Activated CD4-positive, alpha-beta T cell treated with anti-CD3 and anti-CD28 coated beads, Interleukin-2, amount 50 U/mL, for 48 hours (primary cell): ENCODE measurements around the gene MYOM3.
"Not testable (repeated sequence)": the region's sequence is repeated elsewhere in the genome, so short reads cannot be mapped to it uniquely, and the experiment has no call there.

ENCODE experiments used
- DNase-seq, 2 experiments: peaks; one replicate each; pipeline ENCODE4 v3.0.0-alpha.2; 2020

The MYOM3 gene

DNA sequence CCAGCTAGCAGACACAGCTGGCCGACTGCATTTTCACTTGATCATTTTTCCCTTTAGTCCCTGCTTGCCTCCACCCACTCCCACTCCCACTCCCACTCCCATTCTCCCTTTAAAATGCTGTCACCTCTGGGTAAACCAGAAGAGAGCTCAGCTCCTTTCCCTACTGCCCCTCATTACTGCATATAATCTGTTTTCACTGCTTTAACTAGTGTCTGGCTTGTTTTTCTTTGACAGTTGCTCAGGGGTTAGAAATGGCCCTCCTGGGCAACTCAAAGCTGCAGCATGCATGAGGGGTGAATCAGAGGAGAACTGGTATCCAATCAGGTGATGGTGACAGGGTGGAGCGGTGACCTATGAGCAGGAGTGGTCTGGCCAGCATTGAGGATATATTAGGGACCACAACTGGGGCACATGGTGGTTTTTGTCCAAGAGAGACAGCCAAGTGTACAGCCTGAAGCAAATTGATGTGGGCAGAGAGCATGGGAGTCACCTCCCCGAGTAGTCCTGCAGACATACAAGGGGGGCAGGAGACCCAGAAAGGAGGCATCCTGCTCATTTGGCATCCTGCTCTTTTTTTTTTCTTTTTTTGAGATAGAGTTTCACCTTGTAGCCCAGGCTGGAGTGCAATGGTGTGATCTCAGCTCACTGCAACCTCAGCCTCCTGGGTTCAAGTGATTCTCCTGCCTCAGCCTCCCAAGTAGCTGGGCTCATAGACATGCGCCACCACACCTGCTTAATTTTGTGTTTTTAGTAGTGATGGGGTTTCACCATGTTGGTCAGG is 89.2 kb downstream of the MYOM3 start:
- no peak for DNase-seq

- no peak for DNase-seq
Measured at GRCh38 chr1:24021403-24022266, 90.3 kb downstream of the MYOM3 start.

- DNase-seq = no peak
Measured at GRCh38 chr1:24020470-24020869, 91.5 kb downstream of the MYOM3 start.

DNA sequence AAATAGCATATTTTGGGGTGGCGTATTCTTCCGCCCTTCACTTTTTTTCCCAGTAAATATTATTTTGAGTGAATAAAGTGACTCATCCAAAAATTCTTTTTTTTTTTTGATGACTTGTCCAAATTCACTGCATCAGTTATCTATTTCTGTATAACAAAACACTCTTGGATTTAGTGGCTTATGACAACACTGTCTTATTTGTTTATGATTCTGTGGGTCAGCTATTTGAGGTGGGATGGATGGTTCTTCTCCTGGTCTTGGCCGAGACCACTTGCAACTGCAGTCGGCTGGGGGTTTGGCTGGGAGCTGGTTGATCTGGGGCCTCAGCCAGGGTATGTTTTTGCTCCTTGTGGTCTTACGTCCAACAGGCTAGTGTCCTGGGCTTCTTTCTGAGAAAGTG is 91.9 kb downstream of the MYOM3 start:
- no peak for DNase-seq

DNA sequence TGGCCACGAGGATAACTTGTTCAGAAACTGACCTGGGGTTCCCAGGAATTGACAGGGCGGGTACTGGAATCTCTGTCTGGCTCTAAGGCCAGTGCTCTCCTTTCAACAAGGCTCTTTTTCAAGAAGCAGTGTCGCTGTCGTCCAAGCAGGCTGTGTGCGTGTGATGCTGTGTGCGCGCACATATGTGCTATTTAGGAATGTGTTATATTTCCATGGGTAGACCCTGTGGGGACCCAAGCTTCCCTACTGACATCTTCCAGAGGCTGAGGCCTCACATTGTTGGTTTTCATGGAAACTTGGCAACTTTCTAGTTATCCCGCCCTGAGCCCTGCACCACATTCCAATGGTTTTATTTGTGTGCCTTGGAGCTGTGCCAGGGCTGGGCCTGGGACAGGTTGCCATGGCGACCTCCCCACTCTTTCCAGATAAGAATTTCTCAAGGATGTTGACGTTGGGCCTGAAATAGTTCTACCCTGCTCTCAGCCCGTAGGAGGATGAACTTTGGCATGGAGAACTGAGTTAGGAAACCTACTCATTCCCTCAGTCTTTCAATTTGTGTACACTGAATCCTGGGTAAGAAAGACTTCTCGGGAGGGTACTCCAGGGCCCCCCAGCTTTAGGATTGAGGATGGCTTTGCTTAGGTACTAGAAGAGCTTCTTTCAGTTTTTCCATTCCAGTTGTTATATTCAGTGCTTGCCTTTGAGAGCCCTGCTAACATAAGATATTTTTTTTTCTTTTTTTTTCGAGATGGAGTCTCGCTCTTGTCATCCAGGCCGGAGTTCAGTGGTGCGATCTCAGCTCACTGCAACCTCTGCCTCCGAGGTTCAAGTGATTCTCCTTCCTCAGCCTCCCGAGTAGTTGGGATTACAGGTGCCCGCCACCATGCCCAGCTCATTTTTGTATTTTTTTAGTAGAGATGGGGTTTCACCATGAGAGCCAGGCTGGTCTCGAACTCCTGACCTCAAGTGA is 93.0 kb downstream of the MYOM3 start:
- DNase-seq = no peak

DNA sequence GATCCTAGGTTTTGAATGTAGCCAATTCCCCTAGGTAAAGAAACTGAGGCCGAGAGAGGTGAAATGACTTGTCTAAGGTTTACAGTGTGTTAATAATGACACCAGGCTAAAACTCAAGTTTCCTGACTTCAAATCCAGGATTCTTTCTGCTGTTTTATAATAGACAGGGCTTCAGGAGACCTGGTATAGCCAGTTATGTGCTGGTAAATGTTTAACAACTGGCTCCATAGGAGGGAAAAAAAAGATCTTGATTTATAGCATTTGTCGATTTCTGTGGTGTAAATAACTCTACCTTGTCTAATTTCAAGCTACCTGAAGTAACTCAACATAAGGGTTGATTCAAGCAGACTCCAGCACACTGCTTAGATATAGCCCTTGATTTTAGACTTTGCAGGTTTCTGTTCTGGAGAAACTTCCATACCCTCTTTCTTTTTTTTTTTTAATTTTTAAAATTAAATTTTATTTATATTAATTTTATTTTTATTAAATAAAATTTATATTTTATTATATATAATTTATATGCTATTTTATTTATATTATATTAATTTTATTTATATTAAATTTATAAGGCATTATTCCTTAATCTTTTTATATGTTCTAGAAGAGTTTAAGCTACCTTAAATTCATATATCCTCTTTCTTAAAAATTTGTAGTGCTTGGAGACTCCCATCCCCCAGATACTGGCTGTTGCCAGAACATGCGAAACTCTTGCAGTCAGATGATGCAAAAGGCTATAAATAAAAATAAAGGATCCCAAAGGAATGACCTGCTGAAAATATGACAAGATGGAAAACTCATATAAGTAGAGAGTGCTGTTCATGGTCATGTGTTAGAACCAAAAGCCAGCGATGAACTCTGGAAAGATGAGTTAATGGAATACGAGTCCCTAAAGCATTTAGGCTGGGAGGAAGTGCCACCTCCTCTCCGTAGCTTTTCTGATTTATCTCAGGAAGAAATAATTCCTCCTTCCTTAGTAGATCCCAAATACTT is 96.4 kb downstream of the MYOM3 start:
- DNase-seq = no peak

- not testable (repeated sequence) for DNase-seq
Measured at GRCh38 chr1:24012878-24013277, 99.1 kb downstream of the MYOM3 start.

- no peak for DNase-seq
Measured at GRCh38 chr1:24010650-24011049, 101.3 kb downstream of the MYOM3 start.

- no peak for DNase-seq
Measured at GRCh38 chr1:24009406-24009805, 102.5 kb downstream of the MYOM3 start.

DNA sequence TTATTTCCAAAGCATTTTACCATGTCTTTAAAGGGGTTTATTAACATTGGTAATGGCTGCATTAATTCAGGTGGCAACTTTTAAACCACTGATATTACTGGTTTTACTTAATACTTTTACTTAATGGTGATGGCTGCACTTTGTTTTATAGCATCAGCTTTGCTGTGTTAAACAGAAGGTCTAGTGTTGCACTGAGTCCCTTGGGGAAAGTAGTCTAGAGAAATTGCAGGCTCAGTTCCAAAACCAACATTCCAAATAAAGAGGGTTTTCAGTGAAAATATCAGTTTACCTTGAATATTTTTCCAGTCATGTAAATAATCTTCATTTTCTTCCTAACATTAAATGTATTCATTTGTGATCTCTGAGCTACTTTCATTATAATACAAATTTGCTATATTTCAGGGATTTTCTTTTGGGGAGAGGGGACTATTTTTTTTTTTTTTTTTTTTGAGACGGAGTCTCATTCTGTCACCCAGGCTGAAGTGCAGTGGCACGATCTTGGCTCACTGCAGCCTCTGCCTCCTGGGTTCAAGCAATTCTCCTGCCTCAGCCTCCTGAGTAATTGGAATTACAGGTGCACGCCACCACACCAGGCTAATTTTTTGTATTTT is 103.3 kb downstream of the MYOM3 start:
- not testable (repeated sequence) for DNase-seq

DNA sequence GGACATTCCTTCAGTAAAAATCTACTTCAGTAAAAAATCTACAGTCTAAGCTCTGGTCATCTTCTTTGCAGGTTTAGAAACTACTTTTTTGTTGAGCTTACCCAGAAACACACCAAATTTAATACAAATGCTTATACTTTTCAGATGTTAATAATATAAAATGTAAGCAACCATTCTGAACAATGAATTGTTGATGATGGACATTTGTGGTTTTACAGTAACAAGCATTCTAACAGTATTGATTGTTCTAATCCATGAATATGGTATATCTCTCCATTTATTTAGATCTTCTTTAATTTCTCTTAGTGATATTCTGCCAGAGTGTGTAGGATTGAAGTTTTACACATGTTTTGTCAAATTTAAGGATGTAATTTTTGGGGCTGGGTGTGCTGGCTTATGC is 104.9 kb downstream of the MYOM3 start:
- no peak for DNase-seq
